Activated CD4-positive, CD25-positive, alpha-beta regulatory T cell treated with anti-CD3 and anti-CD28 coated beads, Interleukin-2, amount 50 U/mL, for 16 hours (primary cell): ENCODE results near the gene ETV3.
"Not testable (repeated sequence)": the region's sequence is repeated elsewhere in the genome, so short reads cannot be mapped to it uniquely, and the experiment has no call there.

Experiments
- DNase-seq: peaks from one replicate; pipeline ENCODE4 v3.0.0-alpha.2; 2020; ENCODE audit warnings: low read depth, low spot score

Gene ETV3

GRCh38 chr1:157112186-157112867 lies 25.9 kb downstream of the ETV3 start:
- no peak for DNase-seq

- no peak for DNase-seq
Measured at GRCh38 chr1:157111396-157112165, 26.6 kb downstream of the ETV3 start.

GRCh38 chr1:157110686-157111085 lies 27.5 kb downstream of the ETV3 start:
- DNase-seq: no peak

GRCh38 chr1:157110003-157110402 lies 28.2 kb downstream of the ETV3 start:
- DNase-seq: no peak

- DNase-seq: no peak
Measured at GRCh38 chr1:157108448-157108847, 29.7 kb downstream of the ETV3 start.

GRCh38 chr1:157107702-157108101 lies 30.5 kb downstream of the ETV3 start:
- no peak for DNase-seq

GRCh38 chr1:157106813-157107189 lies 31.4 kb downstream of the ETV3 start:
- DNase-seq: no peak

GRCh38 chr1:157105988-157106812 lies 32.0 kb downstream of the ETV3 start:
- DNase-seq: no peak

- DNase-seq: no peak
Measured at GRCh38 chr1:157105298-157105987, 32.8 kb downstream of the ETV3 start.

- DNase-seq: no peak
Measured at GRCh38 chr1:157104598-157105293, 33.4 kb downstream of the ETV3 start.

GRCh38 chr1:157103268-157103667 lies 34.9 kb downstream of the ETV3 start:
- no peak for DNase-seq

- DNase-seq: no peak
Measured at GRCh38 chr1:157101149-157101548, 37.0 kb downstream of the ETV3 start.

- DNase-seq: no peak
Measured at GRCh38 chr1:157099633-157100009, 38.6 kb downstream of the ETV3 start, which contains the start of gene ETV3L. TSS of gene ETV3L (minus strand) at chr1:157099808. CDS start at chr1:157099523, 285 bp downstream.

GRCh38 chr1:157098987-157099632 lies 39.1 kb downstream of the ETV3 start:
- DNase-seq: not testable (repeated sequence)

- no peak for DNase-seq
Measured at GRCh38 chr1:157098519-157098918, 39.7 kb downstream of the ETV3 start.

- DNase-seq: no peak
Measured at GRCh38 chr1:157097692-157098091, 40.5 kb downstream of the ETV3 start.

GRCh38 chr1:157096881-157097280 lies 41.3 kb downstream of the ETV3 start:
- no peak for DNase-seq

GRCh38 chr1:157095551-157095950 lies 42.6 kb downstream of the ETV3 start:
- DNase-seq: no peak

- no peak for DNase-seq
Measured at GRCh38 chr1:157095091-157095490, 43.1 kb downstream of the ETV3 start.

- DNase-seq: no peak
Measured at GRCh38 chr1:157092831-157093230, 45.4 kb downstream of the ETV3 start.
